HG02588 (cell line): ENCODE results near the gene ZNF778.

Source experiments
- ATAC-seq: cut with Tn5 transposase; IDR thresholded peaks from one replicate; pipeline ENCODE4 v1.9.1; 2021; ENCODE audit warnings: mild to moderate bottlenecking, moderate library complexity; ENCODE audit not compliant: unreplicated experiment

ZNF778 gene

GRCh38 chr16:89273741-89274472 is 56.4 kb downstream of the ZNF778 start:
- ATAC-seq, result no peak

GRCh38 chr16:89274561-89275283 is 57.2 kb downstream of the ZNF778 start:
- no peak for ATAC-seq

DNA sequence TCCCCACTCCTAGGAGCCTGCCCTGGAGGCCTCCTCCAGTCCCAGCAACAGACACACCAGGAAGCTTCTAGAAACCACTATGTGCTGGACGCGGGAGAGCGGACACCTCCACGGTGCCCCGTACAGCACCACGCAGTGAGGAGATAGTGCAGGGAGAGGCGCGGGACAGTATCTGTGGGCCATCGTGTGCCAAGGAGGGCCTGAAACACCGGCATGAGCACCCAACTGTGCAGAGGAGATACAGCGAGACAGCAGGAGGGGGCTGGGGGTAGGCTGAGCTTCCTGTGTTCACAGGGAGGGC is 57.7 kb downstream of the ZNF778 start:
- no peak for ATAC-seq

DNA sequence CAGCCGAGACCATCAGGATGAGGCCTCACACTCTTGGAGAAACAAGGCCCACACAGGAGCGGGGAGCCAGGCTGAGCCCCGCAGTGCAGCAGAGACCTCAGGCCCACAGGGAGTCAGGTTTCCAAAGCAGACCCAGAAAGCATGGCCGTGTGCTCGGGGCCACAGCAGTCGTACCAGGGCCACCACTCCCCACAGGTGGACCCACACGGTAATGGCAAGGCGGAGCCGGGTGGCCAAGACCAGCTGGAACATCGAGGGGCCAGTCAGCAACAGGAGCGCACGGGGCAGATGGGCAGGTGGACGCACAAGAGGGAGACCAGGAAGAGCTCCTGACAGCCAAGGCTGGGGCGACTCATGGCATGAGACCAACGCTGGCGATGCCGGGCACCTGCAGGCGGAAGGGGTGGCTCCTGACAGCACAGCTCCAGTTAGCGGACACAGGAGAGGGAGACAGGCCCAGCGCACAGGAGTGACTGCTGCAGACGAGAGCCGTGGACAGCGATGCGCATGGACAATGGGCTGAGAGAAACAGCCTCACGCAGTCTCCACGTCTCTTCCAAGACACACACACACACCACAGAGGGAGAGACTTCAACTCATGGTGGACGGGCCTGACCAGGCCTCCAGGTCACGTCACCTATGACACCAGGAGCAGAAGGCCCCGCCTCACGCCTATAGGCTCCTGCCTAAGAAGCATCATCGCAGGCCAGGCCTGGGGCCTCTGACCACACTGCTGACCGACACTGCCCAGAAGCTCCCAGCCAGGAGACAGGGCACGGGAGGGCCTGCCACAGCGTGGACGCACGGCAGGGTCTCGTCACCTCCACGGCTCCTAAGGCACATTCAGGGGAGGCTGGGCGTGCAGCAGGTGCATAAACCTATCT is 58.6 kb downstream of the ZNF778 start:
- ATAC-seq, result no peak

DNA sequence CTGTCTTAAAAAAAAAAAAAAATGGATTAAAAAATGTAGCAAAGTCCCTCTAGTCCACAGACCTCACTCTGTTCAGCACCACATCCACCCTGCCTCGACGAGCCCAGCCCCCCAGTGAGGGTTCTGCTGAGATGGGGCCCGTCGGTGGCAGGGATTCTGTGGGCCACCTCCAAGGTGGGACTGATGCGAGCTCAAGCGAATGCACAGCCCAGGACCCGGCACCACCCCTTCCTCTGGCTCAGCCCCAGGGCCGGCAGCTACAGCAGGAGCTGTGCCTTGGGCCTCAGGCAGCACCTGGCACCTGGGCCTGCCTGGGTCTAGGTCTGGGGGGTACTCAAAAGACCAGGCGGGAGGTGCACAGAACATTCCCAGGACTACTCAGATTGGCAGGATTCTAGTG is 59.5 kb downstream of the ZNF778 start:
- ATAC-seq, result no peak

DNA sequence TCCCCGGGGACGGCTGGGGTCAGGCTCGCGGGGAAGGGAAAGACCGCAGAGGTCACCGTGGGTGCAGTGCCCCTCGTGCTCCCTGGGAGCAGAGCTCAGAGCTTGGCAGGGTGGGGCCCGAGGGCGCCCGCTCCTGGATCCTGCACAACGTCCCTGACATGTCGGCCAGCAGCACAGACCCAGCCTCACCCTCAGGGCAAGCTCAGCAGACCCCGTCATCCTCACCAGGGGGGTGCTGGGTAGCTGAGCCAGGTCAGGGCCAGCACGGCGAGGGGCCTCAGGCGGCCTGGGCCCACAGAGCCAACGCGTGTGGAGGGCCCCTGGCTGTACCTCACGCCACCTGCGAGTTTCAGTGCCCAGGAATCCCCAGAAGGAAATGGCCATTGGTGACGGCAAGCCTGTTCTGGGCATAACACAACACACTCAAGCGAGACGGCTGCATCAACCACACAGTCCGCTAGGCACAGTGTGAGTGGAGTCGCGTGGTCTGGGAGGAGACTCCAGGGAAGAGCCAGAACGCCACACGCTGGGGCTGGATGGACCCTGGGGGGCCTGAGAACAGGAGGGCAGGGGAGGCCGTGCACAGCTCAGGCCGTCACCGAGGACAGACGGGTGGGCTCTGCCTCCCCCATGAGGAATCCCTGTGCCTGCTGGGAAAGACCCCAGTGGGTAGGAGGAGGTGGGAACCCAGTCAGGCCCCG is 60.3 kb downstream of the ZNF778 start:
- ATAC-seq, result no peak

DNA sequence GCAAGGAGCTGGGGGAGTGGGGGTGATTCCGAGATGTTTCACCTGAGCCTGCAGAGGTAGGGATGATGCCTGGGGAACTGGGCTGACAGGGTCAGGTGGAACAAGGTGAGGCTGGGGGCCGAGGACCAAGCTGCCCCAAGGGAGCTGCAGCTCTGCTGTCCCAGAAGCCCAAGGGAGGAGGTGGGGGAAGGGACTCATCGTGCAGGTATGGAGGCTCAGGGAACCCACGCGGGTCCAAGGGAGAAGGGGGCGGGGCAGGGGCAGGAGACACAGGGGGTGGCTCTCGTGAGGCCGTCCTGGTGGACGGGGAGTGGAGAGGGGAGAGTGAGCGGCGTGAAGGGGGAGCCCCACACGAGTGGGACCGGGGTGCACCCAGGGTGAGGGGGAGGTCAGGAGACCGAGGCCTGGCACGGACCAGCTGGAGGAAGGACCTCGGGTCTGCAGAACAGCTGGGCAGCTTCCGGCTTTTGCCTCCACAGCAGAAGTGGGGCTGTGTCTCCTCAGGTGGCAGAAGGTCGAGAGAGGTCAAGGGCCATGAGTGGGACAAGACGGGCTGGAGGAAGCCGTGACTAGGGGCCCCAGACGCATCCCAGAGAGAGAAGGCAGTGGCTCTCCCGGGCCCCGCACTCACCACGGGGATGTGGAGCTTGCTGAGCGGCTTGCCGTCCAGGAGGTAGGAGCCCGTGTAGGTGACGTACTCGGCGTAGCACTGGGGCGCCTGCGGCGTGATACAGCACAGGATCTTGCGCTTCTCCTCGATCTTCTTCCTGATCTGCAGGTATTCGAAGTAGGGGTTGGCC is 61.1 kb downstream of the ZNF778 start:
- no peak for ATAC-seq

- no peak for ATAC-seq
Measured at GRCh38 chr16:89279666-89280481, 62.4 kb downstream of the ZNF778 start.

- ATAC-seq, result no peak
Measured at GRCh38 chr16:89280546-89281188, 63.2 kb downstream of the ZNF778 start.

DNA sequence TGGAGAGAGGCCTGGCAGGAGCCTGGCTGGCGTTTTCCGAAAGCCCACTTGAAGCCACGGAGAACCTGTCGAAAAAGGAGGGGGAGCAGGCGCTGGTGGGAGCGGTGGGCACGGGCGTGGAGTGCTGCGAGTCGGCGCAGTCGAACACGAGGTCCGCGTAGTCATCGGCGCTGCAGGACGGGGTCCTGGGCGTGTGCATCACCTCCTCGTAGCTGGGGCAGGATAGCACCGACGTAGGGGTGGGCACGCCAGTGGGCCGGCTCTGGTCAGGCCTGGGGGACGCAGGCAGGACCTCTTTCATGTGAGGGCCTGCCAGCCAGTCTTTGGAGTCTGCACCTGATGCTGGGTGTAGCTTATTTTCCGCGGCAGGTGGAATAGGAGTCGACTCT is 63.7 kb downstream of the ZNF778 start:
- no peak for ATAC-seq

DNA sequence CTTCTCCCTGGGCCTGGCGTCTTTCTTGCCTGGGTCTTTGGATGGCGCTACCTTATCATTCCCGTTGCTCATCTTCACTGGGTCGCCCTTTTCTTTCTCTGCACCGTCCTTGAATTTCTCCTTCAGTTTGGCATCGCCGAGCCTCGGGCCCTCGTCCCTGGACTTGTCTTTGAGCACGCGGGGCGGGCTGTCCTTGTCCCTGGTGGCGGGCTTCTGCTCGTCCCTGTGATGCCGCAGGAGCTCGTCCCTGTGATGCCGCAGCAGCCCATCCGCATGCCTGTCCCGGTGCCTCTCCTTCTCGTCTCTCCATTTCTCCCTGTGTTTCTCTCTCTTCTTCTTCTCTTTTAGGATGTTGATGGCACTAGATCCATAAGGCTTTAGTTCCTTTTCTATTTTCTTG is 64.3 kb downstream of the ZNF778 start:
- no peak for ATAC-seq

DNA sequence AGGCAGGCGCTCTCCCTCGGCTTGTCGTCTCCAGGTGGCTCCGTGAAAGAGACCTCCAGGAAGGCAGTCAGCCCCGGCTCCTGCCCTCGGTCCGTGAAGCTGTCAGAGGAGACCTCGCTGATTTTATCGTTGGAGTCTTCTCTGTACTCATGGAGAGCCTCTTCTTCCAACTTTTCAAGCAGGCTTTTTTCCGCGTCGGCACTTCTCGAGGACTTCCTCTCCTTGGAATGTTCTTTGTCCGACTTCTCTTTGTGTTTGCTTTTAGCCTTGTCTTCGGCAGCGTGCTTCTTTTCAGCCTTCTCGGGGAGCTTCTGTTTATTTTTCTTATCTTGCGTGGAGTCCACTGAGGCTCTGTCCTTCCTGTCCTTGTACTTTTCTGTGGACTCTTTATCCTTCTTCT is 65.0 kb downstream of the ZNF778 start:
- ATAC-seq, result no peak

- no peak for ATAC-seq
Measured at GRCh38 chr16:89283449-89283848, 65.9 kb downstream of the ZNF778 start.

DNA sequence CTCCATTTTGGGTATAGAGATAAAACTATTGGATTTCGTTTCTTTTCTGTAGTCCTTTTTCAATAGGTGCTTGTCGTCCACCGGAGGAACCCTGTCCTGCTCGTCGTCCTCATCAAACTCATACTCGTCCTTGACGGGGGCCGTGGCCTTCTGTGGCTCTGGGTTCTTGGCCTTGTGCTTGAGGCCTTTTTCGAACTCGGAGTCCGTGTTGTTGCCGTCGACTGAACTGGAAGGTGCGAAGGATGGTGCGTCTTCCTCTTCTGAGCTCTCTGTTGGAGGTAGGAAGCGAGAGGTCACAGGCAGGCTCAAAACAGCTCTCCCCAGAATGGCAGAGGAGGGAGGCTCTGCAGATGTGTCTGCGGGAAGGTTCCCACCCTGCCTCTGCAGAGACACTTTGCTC is 67.9 kb downstream of the ZNF778 start:
- ATAC-seq, result no peak

DNA sequence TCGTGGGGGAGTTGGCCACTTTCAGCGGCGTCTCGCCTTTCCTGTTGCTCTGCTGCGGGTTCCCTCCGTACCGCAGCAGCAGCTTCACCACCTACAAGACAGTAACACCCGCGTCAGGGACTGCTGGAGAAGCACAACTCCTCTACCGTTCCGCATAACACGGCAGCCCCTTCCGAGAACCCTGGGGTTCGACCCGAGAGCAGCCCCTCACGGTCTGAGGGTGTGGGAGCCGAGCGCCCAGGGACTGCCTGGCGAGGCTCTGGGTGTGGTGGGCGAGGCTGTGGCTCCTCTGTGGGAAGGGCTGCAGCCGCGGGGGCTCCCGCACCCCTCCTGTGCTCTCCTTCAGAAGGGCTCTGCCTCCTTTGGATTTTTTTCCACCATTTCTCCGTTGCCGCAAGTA is 68.6 kb downstream of the ZNF778 start:
- ATAC-seq, result no peak
